ENCODE measurements around the gene TRIM16.
"Not testable (repeated sequence)": the region's sequence is repeated elsewhere in the genome, so short reads cannot be mapped to it uniquely, and the experiment has no call there.

The TRIM16 gene

DNA sequence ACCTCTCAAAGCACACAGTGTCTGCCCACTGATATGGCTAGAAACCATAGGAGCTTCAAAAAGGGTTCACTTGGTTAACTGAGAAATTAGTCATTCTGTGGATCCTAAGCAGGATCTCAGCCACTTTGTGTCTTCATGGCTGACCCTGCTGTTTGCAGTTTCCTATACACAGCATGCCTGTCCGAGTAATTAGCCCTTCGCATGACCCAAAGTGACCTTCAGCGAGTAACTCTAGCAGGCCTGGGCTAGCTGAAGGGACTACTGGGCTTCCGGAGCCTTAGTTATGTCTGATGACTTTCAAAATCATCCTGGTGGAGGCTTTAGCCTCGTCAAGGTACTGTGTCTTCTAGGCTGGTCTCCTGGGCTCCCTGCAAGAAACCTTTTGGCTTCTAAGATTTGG is 35.7 kb downstream of the TRIM16 start:
- TF ChIP-seq, protein P1, sequence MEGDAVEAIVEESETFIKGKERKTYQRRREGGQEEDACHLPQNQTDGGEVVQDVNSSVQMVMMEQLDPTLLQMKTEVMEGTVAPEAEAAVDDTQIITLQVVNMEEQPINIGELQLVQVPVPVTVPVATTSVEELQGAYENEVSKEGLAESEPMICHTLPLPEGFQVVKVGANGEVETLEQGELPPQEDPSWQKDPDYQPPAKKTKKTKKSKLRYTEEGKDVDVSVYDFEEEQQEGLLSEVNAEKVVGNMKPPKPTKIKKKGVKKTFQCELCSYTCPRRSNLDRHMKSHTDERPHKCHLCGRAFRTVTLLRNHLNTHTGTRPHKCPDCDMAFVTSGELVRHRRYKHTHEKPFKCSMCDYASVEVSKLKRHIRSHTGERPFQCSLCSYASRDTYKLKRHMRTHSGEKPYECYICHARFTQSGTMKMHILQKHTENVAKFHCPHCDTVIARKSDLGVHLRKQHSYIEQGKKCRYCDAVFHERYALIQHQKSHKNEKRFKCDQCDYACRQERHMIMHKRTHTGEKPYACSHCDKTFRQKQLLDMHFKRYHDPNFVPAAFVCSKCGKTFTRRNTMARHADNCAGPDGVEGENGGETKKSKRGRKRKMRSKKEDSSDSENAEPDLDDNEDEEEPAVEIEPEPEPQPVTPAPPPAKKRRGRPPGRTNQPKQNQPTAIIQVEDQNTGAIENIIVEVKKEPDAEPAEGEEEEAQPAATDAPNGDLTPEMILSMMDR (IDR thresholded peaks at IDR 0.05): no peak
- TF ChIP-seq ZFX (IDR thresholded peaks at IDR 0.05; ENCODE audit: borderline replicate concordance): no peak
- H3K27ac ChIP-seq: no peak overlapping the region; the same call in 1 of the 2 replicates

DNA sequence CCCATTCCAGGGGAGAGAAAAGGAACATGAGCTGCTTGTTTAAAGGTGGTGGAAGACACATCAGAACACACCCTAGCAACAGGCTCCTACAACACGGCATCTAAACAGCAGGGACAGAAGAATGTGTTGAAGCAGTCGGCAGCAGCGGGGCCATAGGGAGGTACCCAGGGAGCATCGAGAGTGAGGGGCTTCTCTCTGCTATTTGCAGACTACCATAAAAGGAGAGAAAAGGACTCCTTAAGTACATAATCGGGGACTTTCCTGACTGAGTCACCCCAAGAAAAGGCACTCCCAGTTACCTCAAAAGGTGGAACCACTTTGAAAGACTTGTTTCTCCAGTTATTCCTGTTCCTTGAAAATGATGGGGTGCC is 38.2 kb downstream of the TRIM16 start:
- H3K27ac ChIP-seq: not testable (repeated sequence)

DNA sequence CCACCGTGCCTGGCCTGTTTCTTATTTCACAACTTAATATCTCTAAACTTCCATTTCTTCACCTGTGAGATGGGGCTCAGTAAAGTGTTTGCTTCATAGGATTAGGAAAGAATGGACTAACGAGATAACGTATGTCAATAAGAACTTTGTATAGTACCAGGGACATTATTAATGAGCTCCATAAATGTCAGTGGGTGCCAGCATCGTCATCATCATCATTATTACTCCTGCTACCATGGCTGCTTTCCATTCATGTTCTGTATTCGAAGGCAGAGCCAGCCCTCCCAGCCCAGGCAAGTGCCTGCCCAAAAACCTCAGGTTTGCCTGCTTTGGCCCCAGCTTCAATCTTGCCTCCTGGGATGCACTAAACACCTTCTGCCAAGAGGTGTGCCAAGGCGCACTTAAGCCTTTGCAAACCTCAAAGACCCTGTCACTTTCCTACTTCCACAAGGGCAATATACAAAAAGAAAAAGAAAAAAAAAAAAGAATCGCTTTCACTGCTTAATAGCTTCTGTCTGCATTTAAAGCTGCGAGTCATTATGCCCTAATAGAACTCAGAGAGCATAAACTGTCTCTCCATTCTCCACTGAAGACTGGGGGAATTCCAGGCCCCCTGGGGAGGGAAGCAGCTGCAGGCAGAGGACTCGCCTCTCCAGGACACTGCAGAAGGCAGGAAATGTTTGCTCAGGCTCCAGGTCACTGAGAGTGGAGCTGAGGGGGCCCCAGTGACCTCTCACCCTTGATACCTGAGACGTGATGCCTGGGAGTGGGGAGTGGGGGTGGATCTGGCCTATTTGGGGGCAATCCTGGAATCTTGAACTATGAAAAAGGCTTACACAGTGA is 38.8 kb downstream of the TRIM16 start:
- H3K27ac ChIP-seq: not testable (repeated sequence)

DNA sequence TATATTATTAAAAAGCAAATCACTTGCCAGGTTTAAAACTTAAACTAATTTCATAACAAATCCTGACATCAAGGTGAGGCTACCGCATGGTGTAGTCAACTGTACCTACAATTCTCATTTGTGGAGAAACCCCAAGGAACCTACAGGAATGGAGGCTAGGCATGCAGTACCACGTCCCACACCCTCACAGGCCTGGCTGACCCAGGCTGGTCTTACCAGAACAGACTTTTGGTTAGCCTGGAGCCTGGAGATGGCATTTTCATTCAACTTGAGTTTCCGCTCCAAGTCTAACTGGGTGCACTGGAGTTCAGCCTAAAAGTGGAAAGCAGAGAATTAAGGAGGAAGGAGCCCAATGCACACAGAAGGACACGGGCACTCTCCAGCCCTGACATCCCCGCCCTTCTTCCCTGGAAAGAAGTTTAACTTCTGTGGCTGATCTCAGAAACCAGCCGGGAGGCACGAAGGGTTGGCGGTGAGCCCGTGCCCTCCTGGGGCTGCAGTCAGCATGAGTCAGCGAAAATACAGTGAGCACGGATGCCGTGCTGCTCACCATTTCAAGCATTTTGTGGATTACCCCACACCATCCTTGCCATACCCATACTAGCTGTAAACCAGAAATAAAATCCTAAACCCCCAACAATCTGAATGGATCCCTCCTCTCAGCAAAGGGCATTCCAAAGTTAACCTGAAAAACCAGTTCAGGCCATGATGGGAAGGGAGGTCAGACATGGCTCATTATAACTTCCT is 41.4 kb downstream of the TRIM16 start:
- H3K27ac ChIP-seq: peak overlapping the region; percentile 49; the same call in 1 of the 2 replicates

DNA sequence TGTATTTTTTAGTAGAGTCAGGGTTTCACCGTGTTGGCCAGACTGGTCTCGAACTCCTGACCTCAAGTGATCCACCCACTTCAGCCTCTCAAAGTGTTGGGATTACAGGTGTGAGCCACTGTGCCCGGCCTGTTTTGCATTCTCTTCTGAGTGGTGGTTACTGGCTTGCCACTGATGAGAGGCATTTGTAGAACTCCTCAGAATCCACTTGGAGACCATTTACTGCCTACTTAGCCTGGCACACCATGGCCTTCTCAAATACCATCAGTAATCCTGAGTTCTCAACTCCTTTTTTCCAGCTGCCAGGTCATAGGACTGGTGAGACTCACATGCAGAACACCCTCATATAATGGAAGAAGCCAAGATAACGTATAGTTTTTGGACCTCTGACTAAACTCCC is 42.1 kb downstream of the TRIM16 start:
- H3K27ac ChIP-seq: not testable (repeated sequence)

DNA sequence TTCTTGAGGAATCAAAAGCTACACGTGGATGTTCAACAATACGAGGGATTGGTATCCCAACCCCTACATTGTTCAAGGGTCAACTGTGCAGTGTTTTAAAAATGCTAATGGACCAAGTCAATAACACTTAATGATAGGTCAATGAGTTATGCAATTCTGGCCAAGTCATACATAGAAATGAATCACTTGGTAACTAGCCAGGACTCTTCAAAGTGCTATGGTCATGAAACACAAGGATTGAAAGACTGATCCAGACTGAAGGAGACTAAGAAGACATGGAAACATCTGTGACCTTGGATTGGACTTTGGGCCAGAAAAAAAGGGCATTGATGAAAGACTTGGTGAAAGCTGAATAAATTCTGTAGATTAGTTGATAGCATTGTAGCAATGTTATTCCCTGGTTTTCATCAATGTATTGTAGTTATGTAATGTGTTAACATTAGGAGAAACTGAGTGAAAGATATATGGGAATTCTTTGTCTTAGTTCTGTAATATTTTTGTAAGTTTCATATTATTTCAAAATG is 53.1 kb downstream of the TRIM16 start:
- not testable (repeated sequence) for H3K27ac ChIP-seq

DNA sequence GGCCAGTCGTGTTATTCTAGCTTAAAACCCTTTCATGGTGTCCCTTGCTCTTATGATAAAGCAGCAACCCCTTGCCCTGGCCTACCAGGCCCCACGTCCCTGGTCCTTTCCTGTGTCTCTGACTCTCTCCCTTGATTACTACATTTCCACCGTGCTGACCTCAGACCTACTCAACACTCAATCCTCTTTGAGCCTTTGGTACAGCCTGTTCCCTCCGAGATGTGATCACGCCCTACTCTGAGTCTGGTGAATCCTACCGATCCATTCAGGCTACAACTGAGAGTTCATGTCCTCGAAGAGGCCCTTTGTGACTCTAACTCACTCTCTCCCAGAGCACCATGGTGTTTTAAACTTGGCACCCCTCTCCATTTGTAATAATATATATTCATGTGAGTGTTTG is 54.1 kb downstream of the TRIM16 start:
- H3K27ac ChIP-seq: not testable (repeated sequence)

DNA sequence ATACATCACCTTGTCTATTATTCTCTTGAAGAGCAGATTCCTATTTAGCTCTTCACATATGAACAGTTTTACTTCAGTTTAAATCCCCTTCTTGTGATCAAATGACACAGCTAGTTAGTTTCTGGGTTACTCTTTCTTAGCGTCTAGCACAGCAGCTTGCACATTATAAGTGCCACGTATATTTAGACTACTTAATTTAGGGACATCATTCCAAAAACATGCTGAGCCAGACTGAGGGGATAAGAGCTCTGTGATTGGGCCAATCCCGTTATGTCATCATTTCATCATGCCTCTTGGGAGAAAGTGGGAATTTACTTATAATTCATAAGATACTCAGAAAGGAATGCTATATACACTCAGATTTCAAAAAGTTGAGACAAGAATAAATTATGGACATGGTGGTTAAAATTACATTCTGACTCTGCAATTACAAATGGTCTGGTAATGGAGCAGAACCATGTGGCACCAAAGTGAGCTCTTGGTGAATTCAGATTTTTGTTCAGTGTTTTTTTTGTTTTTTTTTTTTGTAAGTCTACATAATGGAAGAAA is 60.4 kb downstream of the TRIM16 start:
- not testable (repeated sequence) for H3K27ac ChIP-seq

DNA sequence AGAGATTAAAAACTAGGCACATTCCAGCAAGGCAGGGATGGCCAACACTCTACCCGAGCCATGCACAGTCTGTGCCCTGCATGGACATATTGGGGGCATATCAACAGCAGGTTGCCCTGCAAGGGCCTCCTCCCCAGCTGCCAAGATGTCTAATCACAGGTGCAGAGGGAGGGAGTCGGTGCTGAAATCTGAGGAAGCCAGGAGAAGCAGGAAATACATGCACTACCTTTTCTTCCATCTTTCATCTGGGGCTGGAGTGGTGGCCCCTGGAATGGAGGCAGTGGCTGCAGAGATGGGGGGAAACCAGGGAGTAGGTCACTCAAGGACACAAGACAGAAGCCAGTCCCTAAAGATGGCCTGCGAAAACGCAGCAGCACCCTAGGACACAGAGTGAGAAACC is 60.9 kb downstream of the TRIM16 start:
- not testable (repeated sequence) for H3K27ac ChIP-seq

DNA sequence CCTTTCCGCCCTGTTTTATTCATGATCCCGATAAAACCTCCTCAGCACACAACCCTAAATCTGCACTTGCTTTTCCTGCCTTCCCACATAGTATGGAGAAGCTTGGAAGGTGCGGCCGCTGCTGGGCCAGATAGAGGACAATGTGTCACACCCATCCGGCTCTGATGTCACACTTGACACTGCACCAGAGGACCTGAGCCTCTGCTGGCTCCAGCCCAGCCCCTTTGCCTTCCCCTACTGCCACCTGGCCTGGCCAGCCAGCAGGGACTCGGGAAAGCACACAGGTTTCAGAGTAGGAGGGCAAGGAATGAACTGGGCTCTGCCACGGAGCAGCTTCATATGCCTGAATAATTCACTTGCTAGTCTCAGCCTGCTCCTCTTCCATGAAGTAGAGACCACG is 62.0 kb downstream of the TRIM16 start:
- H3K27ac ChIP-seq: not testable (repeated sequence)

DNA sequence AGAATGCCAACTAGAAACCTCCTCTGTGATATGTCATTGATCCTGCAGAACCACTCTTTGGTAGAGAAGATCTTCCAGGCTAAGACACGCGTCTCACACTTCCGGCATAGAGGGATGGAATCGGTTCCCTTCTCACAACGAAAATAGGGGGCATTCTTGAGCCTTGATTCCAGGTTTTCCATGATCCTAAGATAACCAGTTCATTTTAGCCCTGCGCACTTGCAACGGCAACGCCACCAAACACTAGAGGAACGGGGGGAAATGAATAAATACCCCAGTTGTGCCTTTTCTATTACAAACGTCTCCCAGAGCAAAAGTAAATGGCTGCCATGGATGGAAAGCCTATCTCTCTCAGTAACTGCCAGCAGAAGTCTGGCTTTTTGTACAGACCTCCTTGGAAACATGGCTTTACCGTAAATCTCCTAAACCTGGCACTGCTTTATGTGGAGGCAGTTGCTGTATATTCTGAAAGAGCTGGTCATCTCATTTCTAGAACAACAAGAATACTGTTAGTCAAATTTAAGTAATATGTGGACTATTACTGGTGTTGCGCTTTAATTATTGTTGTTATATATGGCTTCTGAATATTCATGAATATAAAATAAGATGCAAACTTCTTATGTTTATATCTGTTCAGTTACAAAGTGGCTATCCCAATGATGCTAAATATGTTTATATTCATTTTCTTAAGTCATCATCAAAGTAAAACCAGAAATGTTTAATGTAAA is 64.6 kb downstream of the TRIM16 start, which contains the start of gene FBXW10B:
FBXW10B (minus strand) TSS at position 374 of the 728 bp plus-strand sequence; CDS start at position 182, 192 bp downstream.
- H3K27ac ChIP-seq: not testable (repeated sequence)

DNA sequence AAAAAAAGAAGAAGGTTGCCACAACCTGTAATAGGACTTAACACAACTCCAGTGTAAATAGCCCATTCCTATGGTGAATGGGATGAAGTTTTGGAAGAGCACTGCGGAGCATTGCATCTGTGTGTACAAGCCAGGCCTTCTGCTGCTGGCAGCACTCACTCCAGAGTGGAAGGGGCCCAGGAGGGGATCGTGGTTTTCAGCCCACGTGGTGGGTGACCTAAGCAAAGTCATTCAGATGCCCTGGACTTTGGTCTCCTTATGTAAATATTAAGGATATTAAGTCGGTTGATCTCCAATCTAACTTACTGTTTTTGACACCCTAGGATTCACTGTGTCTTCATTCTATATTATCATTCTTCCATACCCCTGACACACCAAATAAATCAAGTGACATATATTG is 67.3 kb downstream of the TRIM16 start:
- H3K27ac ChIP-seq: not testable (repeated sequence)

DNA sequence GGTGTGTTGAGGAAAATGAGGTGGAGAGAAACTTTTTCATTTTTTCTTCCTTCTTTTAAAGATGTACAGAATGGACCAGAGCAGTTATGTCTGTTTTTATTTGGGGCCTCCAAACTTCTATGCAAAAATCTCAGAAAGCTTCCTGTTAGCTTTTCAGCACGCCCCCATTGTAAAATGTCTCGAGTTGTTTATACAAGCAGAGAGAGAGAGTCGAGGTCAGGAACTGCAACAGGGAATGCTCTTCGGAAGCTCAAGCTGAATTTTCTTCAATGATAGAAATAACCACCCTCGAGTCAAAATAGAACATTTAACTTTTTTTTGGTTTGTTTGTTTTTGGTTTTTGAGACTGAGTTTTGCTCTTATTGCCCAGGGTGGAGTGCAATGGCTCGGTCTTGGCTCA is 68.3 kb downstream of the TRIM16 start:
- not testable (repeated sequence) for H3K27ac ChIP-seq

DNA sequence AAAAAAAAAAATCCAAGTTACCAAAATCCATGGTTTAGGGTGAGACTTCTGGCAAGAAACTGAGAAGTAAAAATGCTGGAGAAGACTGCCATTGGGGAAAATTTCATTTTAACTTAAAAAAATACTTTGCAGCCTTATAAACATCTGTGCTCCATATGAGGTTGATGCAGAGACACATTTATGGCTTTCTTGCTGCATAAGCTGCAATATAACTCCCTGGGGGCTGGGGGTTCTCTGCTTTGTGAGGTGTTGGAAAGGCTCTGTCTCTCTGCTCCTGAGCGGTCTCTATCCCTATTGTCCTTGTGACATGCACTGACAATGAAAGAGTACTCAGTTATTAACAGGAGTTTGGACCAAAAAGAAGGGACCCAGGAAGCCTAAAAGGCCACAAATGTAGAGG is 71.0 kb downstream of the TRIM16 start:
- H3K27ac ChIP-seq: not testable (repeated sequence)

DNA sequence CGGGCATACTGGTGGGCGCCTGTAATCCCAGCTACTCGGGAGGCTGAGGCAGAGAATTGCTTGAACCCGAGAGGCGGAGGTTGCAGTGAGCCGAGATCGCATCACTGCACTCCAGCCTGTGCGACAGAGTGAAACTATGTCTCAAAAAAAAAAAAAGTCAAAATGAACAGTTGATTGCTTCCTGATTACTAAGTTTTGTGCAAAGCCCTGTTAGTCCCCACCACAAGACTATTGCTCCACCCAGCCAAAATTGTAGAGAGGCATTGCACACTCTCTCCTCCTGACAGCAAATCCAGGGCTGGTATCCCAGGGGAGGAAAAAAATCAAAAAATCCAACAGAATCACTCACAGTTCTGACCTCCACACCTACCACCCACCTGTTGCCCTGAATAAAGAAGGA is 91.2 kb downstream of the TRIM16 start:
- H3K27ac ChIP-seq: not testable (repeated sequence)

DNA sequence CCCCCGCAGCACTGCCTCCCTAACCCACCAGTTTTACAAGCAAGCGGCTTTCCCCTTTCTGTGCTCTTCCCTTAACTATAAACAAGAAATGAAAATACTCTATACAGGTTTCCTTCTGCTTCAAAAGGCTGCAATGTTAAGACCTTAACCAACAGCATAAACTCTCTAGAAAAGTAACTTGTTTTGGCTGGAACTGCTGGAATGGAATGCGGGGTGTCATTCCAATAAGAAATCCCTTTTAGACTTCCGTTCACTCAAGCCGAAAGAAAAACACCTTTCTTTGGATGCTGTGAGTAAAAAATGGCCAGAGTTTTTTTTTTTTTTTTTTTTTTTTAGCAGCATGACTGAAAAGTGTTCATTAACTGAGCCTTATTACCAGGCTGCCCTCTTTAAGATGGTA is 92.1 kb downstream of the TRIM16 start:
- H3K27ac ChIP-seq: not testable (repeated sequence)

DNA sequence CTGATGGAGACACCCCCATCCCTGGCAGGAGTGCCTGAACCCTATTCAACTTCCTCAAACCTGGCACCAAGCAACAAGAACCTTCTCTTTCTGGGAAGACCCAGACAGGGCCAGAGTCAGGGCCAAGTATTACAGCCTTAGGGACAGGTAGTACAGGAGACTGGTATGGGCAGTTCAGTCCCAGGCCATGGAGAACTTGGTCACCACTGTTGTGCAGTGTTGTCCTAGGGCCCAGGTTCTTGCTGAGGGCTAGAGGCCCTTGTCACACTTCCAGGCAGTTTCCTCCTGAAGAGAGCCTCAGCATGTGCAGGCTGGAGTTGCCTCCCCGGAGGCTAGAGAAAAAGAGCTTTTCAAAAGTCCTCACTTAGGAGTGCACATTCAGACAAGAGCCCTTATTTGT is 93.3 kb downstream of the TRIM16 start:
- H3K27ac ChIP-seq: not testable (repeated sequence)

DNA sequence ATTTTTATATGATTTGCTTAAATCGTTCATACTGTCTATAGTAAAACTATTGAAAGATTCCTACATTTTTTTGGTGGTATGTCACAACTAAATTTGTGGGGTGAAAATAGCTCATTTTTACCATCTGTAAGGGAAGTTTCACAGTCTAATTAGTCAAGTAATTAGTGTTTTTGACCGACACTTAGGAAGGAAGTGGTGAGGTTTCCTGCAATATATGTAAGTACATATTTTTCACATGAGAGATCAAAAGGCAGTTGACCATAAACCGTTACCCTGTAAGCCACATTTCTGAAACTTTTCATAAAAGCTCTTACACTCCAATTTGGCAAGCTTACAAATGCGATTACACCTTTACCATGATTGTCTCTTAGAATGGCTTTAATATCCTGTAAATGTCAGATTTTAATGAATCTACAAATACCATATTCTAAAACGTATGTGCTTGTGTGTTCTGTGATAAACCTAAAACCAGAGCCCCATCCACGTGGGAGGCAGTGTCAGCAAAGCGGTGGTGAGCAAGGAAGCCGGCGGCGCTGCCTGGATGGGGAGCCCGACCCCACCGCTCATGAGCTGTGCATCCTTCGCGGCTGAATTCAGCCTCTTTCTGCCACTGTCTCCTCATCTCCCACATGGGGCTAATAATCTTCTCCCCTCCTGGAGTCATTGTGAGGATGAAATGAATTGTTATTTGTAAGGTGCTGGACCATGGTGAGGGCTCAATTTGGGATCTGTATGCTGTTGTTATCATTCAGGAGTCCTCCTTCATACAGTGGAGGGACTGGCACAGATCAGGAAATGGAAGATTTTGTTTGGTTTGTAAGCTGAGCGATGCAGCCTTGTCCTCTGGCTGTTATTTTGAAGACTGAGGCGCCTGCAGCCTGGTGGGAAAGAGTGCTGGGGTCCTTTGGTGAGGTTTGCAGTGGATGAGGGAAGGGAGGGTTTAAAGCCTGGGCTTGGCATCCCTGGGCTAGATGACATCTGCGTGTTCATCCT is 94.3 kb downstream of the TRIM16 start:
- H3K27ac ChIP-seq: not testable (repeated sequence)

DNA sequence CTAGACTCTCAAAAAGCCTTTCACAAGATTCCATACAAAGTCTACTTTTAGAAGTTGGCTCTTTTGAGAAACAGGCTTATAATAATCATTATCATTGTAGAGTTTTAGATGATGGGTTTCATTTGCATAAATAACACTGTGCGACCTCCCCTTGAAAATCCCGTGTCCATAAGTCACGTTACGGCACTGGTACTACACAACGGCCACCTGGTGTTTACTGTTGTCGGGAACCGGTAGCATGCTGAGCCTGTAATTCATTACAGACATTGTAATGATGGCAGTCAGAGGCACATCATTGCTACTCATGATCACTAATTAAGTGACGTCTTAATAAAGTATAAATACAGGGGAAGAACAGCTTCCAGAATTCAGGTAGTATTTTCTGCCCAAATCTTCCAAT is 96.1 kb downstream of the TRIM16 start:
- not testable (repeated sequence) for H3K27ac ChIP-seq
